Suprapubic skin (tissue), 4 donors: ENCODE results near the gene DALRD3. TPM values are rescaled to one million over a fixed set of nuclear protein-coding genes. Genes with fewer than 3 reads are reported as not detected.

Source experiments
- DNase-seq, 2 donors: peaks; one replicate each; pipeline ENCODE4 v3.0.0-alpha.2; 2019; ENCODE audit warnings: low spot score in 2 of 2
- H3K27ac ChIP-seq: fragments of 200-600 bp; sonication (generic); one replicate; pipeline ENCODE4 v1.5.1; 2019
- H3K27me3 ChIP-seq: fragments of 200-600 bp; sonication (generic); one replicate; pipeline ENCODE4 v1.5.1; 2019
- H3K36me3 ChIP-seq: fragments of 200-600 bp; sonication (generic); one replicate; pipeline ENCODE4 v1.5.1; 2019
- H3K4me1 ChIP-seq: fragments of 200-600 bp; sonication (generic); one replicate; pipeline ENCODE4 v1.5.1; 2019
- H3K4me3 ChIP-seq: fragments of 200-600 bp; sonication (generic); one replicate; pipeline ENCODE4 v1.5.1; 2019; ENCODE audit warnings: mild to moderate bottlenecking
- H3K9me3 ChIP-seq: fragments of 200-600 bp; sonication (generic); one replicate; pipeline ENCODE4 v1.5.1; 2019
- EP300 ChIP-seq: sonication (generic); formaldehyde crosslinking; IDR thresholded peaks from one replicate; pipeline ENCODE4 v1.6.1; 2017; ENCODE audit warnings: antibody characterized with exemption
- POLR2A ChIP-seq, 2 donors: fragments of 450-650 bp; IDR thresholded peaks; one replicate each; pipeline ENCODE4 v1.6.1; 2017; ENCODE audit warnings: antibody characterized with exemption in 2 of 2, mild to moderate bottlenecking in 2 of 2, moderate library complexity in 2 of 2
- POLR2AphosphoS5 ChIP-seq, 3 donors: sonication (generic); formaldehyde crosslinking; IDR thresholded peaks; one replicate each; pipeline ENCODE4 v1.6.1; 2017; ENCODE audit warnings: antibody characterized with exemption in 3 of 3
- WGBS: methylation state at CpG from one replicate; pipeline ENCODE4 v1.1.5; 2018; 5-methylcytosine and 5-hydroxymethylcytosine counted together
- total RNA-seq, 4 donors: library from RNA; depleted of rRNA; stranded (reverse); fragments of >200 nt; gene quantifications; one replicate each; pipeline ENCODE4 v1.1.0, GENCODE V29; 2016
- TF ChIP-seq, protein P1 (sequence below), 2 donors: fragments of 200-600 bp in 1 of 2; fragments of 450-650 bp in 1 of 2; sonication (generic) in 1 of 2; IDR thresholded peaks; one replicate each; pipeline ENCODE4 v1.5.1; 2016 to 2019; ENCODE audit warnings: antibody characterized with exemption in 2 of 2, mild to moderate bottlenecking in 1 of 2, moderate library complexity in 1 of 2

The DALRD3 gene
- total RNA-seq, 4 donors from 2014 or later = 44.3 to 55.4 (median 50.7) TPM

DNA sequence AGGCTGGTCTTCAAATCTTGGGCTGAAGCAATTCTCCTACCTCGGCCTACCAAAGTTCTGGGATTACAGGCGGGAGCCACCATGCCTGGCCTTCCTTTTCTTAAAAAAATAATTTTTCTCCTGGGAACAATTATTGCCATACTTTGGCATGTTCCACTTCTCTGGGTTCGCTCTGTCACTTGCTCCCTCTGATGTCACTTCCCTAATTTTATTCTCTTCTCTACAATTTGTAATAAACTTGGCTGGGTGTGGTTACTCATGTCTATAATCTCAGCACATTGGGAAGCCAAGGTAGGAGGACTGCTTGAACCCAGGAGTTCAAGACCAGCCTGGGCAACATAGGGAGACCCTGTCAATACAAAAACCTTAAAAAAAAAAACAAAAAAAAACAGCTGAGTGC is 16.9 kb upstream of the DALRD3 start:
- no peak for DNase-seq
- Histone ChIP-seq H3K27me3 (no peaks in the 10 kb centered on the region), H3K4me3 (no peak overlapping the region), H3K9me3 (no peaks in the 10 kb centered on the region), H3K27ac (no peak overlapping the region), H3K4me1 (no peaks in the 10 kb centered on the region), H3K36me3 (peaks cover 89% of the 10 kb centered on the region)
- TF ChIP-seq POLR2AphosphoS5 (IDR thresholded peaks at IDR 0.05) (no peak), POLR2A (IDR thresholded peaks at IDR 0.05) (no peak), EP300 (no peak)
- TF ChIP-seq, protein P1, sequence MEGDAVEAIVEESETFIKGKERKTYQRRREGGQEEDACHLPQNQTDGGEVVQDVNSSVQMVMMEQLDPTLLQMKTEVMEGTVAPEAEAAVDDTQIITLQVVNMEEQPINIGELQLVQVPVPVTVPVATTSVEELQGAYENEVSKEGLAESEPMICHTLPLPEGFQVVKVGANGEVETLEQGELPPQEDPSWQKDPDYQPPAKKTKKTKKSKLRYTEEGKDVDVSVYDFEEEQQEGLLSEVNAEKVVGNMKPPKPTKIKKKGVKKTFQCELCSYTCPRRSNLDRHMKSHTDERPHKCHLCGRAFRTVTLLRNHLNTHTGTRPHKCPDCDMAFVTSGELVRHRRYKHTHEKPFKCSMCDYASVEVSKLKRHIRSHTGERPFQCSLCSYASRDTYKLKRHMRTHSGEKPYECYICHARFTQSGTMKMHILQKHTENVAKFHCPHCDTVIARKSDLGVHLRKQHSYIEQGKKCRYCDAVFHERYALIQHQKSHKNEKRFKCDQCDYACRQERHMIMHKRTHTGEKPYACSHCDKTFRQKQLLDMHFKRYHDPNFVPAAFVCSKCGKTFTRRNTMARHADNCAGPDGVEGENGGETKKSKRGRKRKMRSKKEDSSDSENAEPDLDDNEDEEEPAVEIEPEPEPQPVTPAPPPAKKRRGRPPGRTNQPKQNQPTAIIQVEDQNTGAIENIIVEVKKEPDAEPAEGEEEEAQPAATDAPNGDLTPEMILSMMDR (IDR thresholded peaks at IDR 0.05) = no peak
- WGBS = 88% methylated on average over 3 of the region's 3 CpGs

DNA sequence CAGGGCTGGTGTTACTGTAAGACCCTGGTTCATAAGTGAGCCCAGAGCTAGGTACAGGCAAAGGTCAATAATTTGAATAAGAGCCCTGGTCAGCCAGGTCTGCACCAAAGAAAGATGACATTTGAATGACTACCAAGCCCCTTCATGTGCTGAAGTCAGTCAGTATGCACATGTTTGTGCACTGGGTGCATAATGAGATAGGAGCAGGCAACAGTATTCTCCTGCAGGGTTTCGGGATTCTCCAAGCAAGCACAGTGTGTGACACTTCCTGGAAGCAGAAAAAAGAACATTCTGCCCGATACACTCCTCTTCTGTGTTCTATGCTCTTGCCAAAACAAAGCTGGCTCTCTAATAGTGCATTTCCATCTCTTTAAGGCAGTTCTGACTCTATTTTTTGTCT is 16.3 kb upstream of the DALRD3 start:
- TF ChIP-seq POLR2A (IDR thresholded peaks at IDR 0.05) (no peak), POLR2AphosphoS5 (IDR thresholded peaks at IDR 0.05) (no peak), EP300 (no peak)
- TF ChIP-seq, protein P1 (IDR thresholded peaks at IDR 0.05) = no peak
- 92% methylated on average over 2 of the region's 2 CpGs for WGBS
- Histone ChIP-seq H3K9me3 (no peaks in the 10 kb centered on the region), H3K27me3 (no peaks in the 10 kb centered on the region), H3K36me3 (peaks cover 91% of the 10 kb centered on the region), H3K4me3 (no peak overlapping the region), H3K27ac (no peak overlapping the region), H3K4me1 (peaks cover 3% of the 10 kb centered on the region)
- no peak for DNase-seq

GRCh38 chr3:49032646-49033304 is 14.4 kb upstream of the DALRD3 start:
- DNase-seq = no peak
- Histone ChIP-seq H3K27ac (no peak overlapping the region), H3K4me1 (peaks cover 20% of the 10 kb centered on the region), H3K36me3 (peaks cover 75% of the 10 kb centered on the region), H3K4me3 (no peak overlapping the region), H3K27me3 (no peaks in the 10 kb centered on the region), H3K9me3 (no peaks in the 10 kb centered on the region)
- 93% methylated on average over 5 of the region's 6 CpGs for WGBS
- TF ChIP-seq EP300 (no peak), POLR2AphosphoS5 (IDR thresholded peaks at IDR 0.05) (no peak), POLR2A (IDR thresholded peaks at IDR 0.05) (no peak)
- TF ChIP-seq, protein P1 (IDR thresholded peaks at IDR 0.05) = no peak

DNA sequence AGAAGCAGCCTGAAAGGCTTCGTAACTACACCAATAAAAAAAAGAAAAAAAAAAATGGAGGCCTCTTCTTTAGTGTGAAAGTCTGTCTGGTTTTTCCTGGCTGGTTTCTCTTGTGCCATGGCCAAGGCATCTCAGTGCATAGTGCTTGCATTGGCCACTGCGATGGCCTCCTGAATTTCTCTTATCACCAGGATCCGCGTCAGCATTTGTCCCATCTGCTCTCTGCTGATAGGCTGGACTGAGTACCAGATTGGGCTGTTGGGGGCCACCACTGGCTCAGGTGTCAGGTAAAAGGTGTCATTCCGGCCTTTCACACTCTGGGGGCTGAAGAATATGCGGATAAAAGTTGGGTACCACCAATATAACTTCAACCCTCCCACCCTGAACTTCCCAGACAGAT is 11.9 kb upstream of the DALRD3 start:
- H3K4me1 ChIP-seq = peaks cover 34% of the 10 kb centered on the region
- no peak overlapping the region for H3K27ac ChIP-seq
- no peak for TF ChIP-seq POLR2A (IDR thresholded peaks at IDR 0.05)
- H3K27me3 ChIP-seq = no peaks in the 10 kb centered on the region
- H3K9me3 ChIP-seq = no peaks in the 10 kb centered on the region
- WGBS = 94% methylated on average over 6 of the region's 6 CpGs
- no peak for DNase-seq
- H3K36me3 ChIP-seq = peaks cover 74% of the 10 kb centered on the region
- no peak overlapping the region for H3K4me3 ChIP-seq

GRCh38 chr3:49029563-49029884 is 11.1 kb upstream of the DALRD3 start:
- Histone ChIP-seq H3K27ac (peak overlapping the region; percentile 89), H3K9me3 (no peaks in the 10 kb centered on the region), H3K4me1 (peaks cover 36% of the 10 kb centered on the region), H3K27me3 (no peaks in the 10 kb centered on the region), H3K36me3 (peaks cover 74% of the 10 kb centered on the region), H3K4me3 (peak overlapping the region; percentile 75)
- TF ChIP-seq POLR2AphosphoS5 (IDR thresholded peaks at IDR 0.05) = no peak
- no peak for TF ChIP-seq EP300
- TF ChIP-seq POLR2A (IDR thresholded peaks at IDR 0.05) = no peak
- 1% methylated on average over 7 of the region's 7 CpGs for WGBS
- no peak for DNase-seq

DNA sequence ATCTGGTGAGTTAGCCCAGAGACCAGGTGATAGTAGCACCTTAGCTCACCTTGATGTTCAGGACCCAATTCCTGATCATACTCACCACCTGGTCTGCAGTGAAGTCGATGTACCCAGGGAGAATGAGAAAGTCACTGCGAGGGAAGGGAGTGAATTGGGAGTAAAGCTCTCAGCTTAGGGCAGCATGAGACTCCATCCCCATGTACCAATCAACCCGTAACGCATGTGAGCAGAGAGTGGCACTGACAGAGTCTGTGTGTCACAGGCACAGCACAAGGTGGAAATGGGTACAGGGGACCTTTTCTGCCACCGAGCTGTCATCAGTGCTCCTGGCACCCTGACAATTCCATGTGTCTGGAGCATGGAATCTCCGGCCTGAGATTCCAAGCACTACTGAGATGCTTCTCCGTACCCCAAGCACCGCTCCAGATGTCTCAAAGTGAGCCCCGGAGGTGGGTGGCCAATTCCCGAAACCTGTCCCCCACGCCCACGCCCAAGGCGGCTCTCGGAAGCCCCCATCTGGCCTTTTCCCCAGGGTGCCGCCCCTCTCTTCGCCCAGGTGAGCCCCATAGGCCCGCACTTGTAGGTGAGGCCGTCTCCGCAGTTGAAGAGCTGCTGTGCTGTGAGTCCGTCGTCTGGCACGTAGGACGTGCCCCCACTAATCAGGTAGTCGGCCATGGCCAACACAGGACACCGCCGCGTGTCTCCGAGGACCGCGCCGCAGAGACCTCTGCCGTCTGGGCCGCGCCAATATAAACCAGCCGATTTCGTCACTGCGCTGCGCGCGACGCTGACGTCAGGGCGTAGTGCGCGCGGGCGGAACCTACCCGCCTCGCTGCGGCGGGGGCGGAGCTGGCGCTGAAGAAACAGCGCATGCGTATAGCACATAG is 10.5 kb upstream of the DALRD3 start, which contains the start of gene IMPDH2:
IMPDH2 (minus strand) TSS at position 726 of the 890 bp plus-strand sequence; CDS start at position 678, 48 bp downstream.
- peaks cover 36% of the 10 kb centered on the region for H3K4me1 ChIP-seq
- H3K36me3 ChIP-seq = peaks cover 74% of the 10 kb centered on the region
- H3K9me3 ChIP-seq = no peaks in the 10 kb centered on the region
- peak within 1 kb of the TSS; percentile 75 for H3K4me3 ChIP-seq
- DNase-seq = peak; percentile 94 to 95
- H3K27me3 ChIP-seq = no peaks in the 10 kb centered on the region
- 3% methylated on average over 15 of the region's 55 CpGs for WGBS
- TF ChIP-seq EP300 (no peak), POLR2A (IDR thresholded peaks at IDR 0.05) (peak; percentile 87 to 98), POLR2AphosphoS5 (IDR thresholded peaks at IDR 0.05) (peak; percentile 85 to 98 (median 90))
- TF ChIP-seq, protein P1 (IDR thresholded peaks at IDR 0.05) = no peak
- peak within 1 kb of the TSS; percentile 89 for H3K27ac ChIP-seq
